Bronchial epithelial cell (primary cell): ENCODE measurements around the gene NOSIP. TPM values are rescaled to one million over a fixed set of nuclear protein-coding genes. Genes with fewer than 3 reads are reported as not detected.

Source experiments
- DNase-seq: peaks from one replicate; pipeline ENCODE4 v3.0.0-alpha.2; 2010; ENCODE audit warnings: low read depth
- FAIRE-seq: peaks from 2 replicates; lab custom pipeline; 2011; peaks lifted over from hg19 to GRCh38; lab: Jason Lieb, UNC
- H3K27me3 ChIP-seq: 2 replicates; pipeline ENCODE4 v1.5.1; 2011; ENCODE audit warnings: low read length; ENCODE audit not compliant: control insufficient read depth, insufficient read depth
- H3K36me3 ChIP-seq: 2 replicates; pipeline ENCODE4 v1.5.1; 2011; ENCODE audit warnings: low read length; ENCODE audit not compliant: control insufficient read depth, insufficient read depth
- H3K4me3 ChIP-seq: 2 replicates; pipeline ENCODE4 v1.5.1; 2011; ENCODE audit warnings: mild to moderate bottlenecking, low read depth, low read length, control low read depth
- CTCF ChIP-seq: IDR thresholded peaks from 2 replicates; pipeline ENCODE4 v1.5.1; 2011; ENCODE audit warnings: mild to moderate bottlenecking, moderate library complexity, low read length, control low read depth, inconsistent platforms; ENCODE audit not compliant: insufficient read depth, severe bottlenecking
- total RNA-seq: library from RNA; depleted of rRNA; stranded (reverse); fragments of >200 nt; gene quantifications from 2 replicates; pipeline ENCODE4 v1.2.1, GENCODE V29; 2014

Gene NOSIP
- total RNA-seq, 1 donor from 2014 or later = 71.1 TPM

- no peak for FAIRE-seq
- Histone ChIP-seq H3K27me3 (no peaks in the 10 kb centered on the region), H3K4me3 (no peak overlapping the region), H3K36me3 (peaks cover 3% of the 10 kb centered on the region)
- DNase-seq = peak; percentile 74
- TF ChIP-seq CTCF = peak; percentile 92
Observed at GRCh38 chr19:49570138-49570856, 10.1 kb downstream of the NOSIP start.

- no peak for TF ChIP-seq CTCF
- H3K4me3 ChIP-seq = no peak overlapping the region
- H3K27me3 ChIP-seq = no peaks in the 10 kb centered on the region
- DNase-seq = no peak
- FAIRE-seq = no peak
- H3K36me3 ChIP-seq = peaks cover 2% of the 10 kb centered on the region
Observed at GRCh38 chr19:49567861-49568441, 12.4 kb downstream of the NOSIP start.

- no peak overlapping the region for H3K4me3 ChIP-seq
- no peaks in the 10 kb centered on the region for H3K27me3 ChIP-seq
- TF ChIP-seq CTCF = no peak
- H3K36me3 ChIP-seq = peaks cover 2% of the 10 kb centered on the region
- DNase-seq (no peak), FAIRE-seq (no peak)
Observed at GRCh38 chr19:49566302-49566701, 14.1 kb downstream of the NOSIP start.

- no peak for TF ChIP-seq CTCF
- H3K27me3 ChIP-seq = no peaks in the 10 kb centered on the region
- no peak for FAIRE-seq
- peaks cover 2% of the 10 kb centered on the region for H3K36me3 ChIP-seq
- no peak for DNase-seq
- H3K4me3 ChIP-seq = no peak overlapping the region
Observed at GRCh38 chr19:49565261-49565660, 15.1 kb downstream of the NOSIP start.

GRCh38 chr19:49564616-49565045 is 15.7 kb downstream of the NOSIP start:
- Histone ChIP-seq H3K36me3 (peaks cover 7% of the 10 kb centered on the region), H3K27me3 (no peaks in the 10 kb centered on the region), H3K4me3 (no peak overlapping the region)
- peak; percentile 13 for FAIRE-seq
- TF ChIP-seq CTCF = no peak
- DNase-seq = no peak
